Calu3 (cell line): ENCODE data around the gene ARHGAP42. TPM values are rescaled to one million over a fixed set of nuclear protein-coding genes. Genes with fewer than 3 reads are reported as not detected.
A peak's percentile ranks its signal among the peaks of the same experiment; 100 is the strongest.

ENCODE experiments used
- BruUV-seq: library from RNA; stranded (reverse); fragments of 400-500 nt; replicated peaks from 2 replicates; lab custom pipeline; 2021; lab: Mats Ljungman, UMichigan
- CTCF ChIA-PET: fragments of 300-600 bp; sonication (Branson Sonifier 250); formaldehyde crosslinking; loops from one replicate; lab custom pipeline; 2022; ENCODE audit warnings: antibody characterized with exemption; lab: Charles Lee
- DNase-seq: peaks from one replicate; pipeline ENCODE4 v3.0.0; 2022
- H3K27ac Mint-ChIP-seq: one replicate; pipeline ENCODE4 v1.8.0; 2022; ENCODE audit warnings: mixed read lengths; ENCODE audit not compliant: unreplicated experiment
- H3K27me3 Mint-ChIP-seq: one replicate; pipeline ENCODE4 v1.8.0; 2022; ENCODE audit warnings: mixed read lengths; ENCODE audit not compliant: unreplicated experiment
- H3K36me3 Mint-ChIP-seq: one replicate; pipeline ENCODE4 v1.8.0; 2022; ENCODE audit warnings: mild to moderate bottlenecking, moderate library complexity, mixed read lengths; ENCODE audit not compliant: insufficient read depth, unreplicated experiment
- H3K4me1 Mint-ChIP-seq: one replicate; pipeline ENCODE4 v1.8.0; 2022; ENCODE audit warnings: mild to moderate bottlenecking, low read depth, mixed read lengths; ENCODE audit not compliant: unreplicated experiment
- H3K4me3 Mint-ChIP-seq: one replicate; pipeline ENCODE4 v1.8.0; 2022; ENCODE audit warnings: mild to moderate bottlenecking, low read depth, moderate library complexity, mixed read lengths; ENCODE audit not compliant: unreplicated experiment
- H3K9me3 Mint-ChIP-seq: one replicate; pipeline ENCODE4 v1.8.0; 2022; ENCODE audit warnings: low read depth, mixed read lengths; ENCODE audit not compliant: unreplicated experiment
- intact Hi-C: fragments of 100-400 bp; cut with micrococcal nuclease; formaldehyde crosslinking; loops from one replicate; pipeline ENCODE4 v1.10.0; 2022; ENCODE audit not compliant: unreplicated experiment
- total RNA-seq: library from RNA; stranded (reverse); gene quantifications from 2 replicates; pipeline ENCODE4 v1.2.3, GENCODE V29; 2022
- TF ChIP-seq, protein P1 (sequence below): fragments of 200-600 bp; IDR thresholded peaks from one replicate; pipeline ENCODE4 v1.8.0; 2022; ENCODE audit warnings: antibody characterized with exemption; ENCODE audit not compliant: unreplicated experiment

The ARHGAP42 gene
- total RNA-seq, 1 experiment from 2014 or later = 10.3 TPM

DNA sequence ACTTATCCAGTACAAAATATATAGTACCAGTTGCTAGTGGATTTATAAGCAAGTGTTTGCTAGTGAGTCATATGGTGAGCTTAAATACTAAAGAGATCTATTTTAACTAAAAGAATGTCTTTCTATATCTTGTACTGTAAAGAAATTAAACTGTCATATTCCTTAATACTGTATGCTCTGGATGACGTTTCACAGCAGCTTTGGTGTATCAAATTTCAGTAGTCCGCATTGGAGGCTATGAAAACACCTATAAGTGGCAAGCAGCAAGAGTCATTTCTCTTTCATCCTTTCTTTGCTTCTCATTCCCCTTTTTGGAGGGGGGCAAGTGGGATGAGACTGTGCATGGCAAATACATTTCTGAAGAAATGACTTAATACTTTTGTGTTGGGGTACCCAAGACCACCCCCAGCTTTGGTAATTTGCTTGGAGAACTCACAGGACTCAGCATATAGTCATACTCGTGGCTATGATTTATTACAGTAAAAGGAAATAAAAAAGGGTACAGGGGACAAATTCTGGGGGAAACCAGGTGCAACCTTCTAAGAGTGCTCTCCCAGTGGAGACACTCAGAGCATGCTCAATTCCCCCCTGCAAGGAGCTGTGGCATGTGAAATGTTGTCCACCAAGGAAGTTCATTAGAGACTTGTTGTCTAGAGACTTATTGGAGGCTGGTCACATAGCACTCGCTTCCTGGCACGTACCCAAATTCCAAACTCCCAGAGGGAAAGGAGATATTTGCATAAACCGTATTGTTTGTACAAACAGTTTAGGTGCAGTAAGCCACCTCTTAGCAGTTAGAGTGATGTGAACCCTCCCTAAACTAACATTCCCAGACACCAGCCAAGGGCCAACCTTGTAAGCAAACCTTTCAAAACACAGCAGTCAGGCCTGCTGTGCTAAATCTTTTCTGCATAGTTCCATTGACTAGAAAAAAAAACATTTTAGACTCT lies 231.7 kb downstream of the ARHGAP42 start:
- CTCF ChIA-PET = no interaction called here
- no peaks in the 10 kb centered on the region for H3K9me3 Mint-ChIP-seq
- no peaks in the 10 kb centered on the region for H3K36me3 Mint-ChIP-seq
- no peaks in the 10 kb centered on the region for H3K27me3 Mint-ChIP-seq
- peak; percentile 24 for DNase-seq
- intact Hi-C loops = no loop called here
- H3K4me1 Mint-ChIP-seq = no peaks in the 10 kb centered on the region
- no peak overlapping the region for H3K4me3 Mint-ChIP-seq
- no peak overlapping the region for H3K27ac Mint-ChIP-seq
- BruUV-seq = no TSS peak
- TF ChIP-seq, protein P1, sequence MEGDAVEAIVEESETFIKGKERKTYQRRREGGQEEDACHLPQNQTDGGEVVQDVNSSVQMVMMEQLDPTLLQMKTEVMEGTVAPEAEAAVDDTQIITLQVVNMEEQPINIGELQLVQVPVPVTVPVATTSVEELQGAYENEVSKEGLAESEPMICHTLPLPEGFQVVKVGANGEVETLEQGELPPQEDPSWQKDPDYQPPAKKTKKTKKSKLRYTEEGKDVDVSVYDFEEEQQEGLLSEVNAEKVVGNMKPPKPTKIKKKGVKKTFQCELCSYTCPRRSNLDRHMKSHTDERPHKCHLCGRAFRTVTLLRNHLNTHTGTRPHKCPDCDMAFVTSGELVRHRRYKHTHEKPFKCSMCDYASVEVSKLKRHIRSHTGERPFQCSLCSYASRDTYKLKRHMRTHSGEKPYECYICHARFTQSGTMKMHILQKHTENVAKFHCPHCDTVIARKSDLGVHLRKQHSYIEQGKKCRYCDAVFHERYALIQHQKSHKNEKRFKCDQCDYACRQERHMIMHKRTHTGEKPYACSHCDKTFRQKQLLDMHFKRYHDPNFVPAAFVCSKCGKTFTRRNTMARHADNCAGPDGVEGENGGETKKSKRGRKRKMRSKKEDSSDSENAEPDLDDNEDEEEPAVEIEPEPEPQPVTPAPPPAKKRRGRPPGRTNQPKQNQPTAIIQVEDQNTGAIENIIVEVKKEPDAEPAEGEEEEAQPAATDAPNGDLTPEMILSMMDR = no peak

DNA sequence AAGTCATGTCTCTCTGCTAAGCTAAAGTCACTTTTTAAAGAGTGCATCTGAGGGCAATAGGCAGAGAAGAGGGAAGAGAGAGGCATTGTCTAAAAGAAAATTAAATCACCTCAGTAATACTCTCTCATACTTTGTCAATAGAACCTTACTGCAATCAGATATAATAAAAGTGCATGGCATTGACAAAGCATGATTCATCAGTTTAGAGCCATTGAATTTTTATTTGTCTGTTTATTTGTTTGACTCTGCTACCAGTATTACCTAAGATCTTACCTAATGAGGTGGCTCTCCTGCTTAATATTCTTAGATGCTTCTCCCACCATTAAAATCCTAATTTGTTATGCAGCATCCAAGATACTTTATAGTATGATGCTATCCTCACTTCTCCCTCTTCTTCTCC lies 233.5 kb downstream of the ARHGAP42 start:
- TF ChIP-seq, protein P1 = no peak
- intact Hi-C loops = no loop called here
- Mint-ChIP-seq H3K27me3 (no peaks in the 10 kb centered on the region), H3K27ac (no peak overlapping the region), H3K4me1 (no peaks in the 10 kb centered on the region), H3K9me3 (no peaks in the 10 kb centered on the region), H3K36me3 (no peaks in the 10 kb centered on the region), H3K4me3 (no peak overlapping the region)
- CTCF ChIA-PET = no interaction called here
- no peak for DNase-seq
- no TSS peak for BruUV-seq

DNA sequence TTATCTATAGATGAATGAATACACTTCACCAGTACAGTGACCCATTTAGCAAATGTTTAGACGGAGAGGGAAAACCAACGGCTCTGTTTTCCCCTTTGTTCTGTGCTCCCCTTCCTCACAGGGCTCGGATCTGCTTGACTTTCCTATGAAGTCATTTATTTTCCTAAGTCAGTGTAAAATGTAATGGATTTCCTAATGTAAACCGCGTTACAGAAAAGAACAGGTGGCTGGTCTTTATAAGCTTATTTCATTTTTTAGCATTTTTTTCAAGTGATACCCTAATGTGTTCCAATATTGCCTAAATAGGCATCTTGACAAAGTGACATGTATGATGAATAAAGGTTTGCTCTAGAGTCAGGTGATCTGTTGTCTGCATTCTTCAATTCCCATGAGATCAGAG lies 235.0 kb downstream of the ARHGAP42 start:
- H3K27ac Mint-ChIP-seq = no peak overlapping the region
- intact Hi-C loops = no loop called here
- no peaks in the 10 kb centered on the region for H3K27me3 Mint-ChIP-seq
- DNase-seq = no peak
- no peaks in the 10 kb centered on the region for H3K9me3 Mint-ChIP-seq
- BruUV-seq = no TSS peak
- no peak overlapping the region for H3K4me3 Mint-ChIP-seq
- no peaks in the 10 kb centered on the region for H3K4me1 Mint-ChIP-seq
- H3K36me3 Mint-ChIP-seq = no peaks in the 10 kb centered on the region
- TF ChIP-seq, protein P1 = no peak
- CTCF ChIA-PET = interaction anchor here (0.6 kb wide), 1 partner anchor 13 kb away, joined by 4 read pairs; no protein-coding TSS in a partner anchor

DNA sequence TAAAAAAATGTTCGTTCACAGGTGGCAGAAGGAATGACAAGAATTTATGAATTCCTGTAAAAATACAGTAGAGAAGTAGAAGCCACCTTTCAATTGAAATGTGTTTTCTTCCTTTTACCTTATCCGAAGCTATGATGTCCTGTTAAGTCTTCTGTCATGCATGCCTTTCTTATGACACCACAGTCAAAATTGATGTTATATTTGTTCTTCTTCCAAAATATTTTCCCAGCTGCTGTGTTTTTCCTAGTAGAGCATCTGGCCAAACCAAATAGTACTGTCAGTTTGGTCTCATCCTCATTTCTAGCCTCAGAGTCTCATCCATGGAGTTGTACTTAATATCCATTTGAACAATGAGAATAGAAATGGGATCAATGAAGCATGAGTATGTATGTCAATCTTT lies 236.5 kb downstream of the ARHGAP42 start:
- TF ChIP-seq, protein P1 = no peak
- Mint-ChIP-seq H3K4me3 (no peak overlapping the region), H3K27ac (no peak overlapping the region), H3K4me1 (no peaks in the 10 kb centered on the region), H3K36me3 (no peaks in the 10 kb centered on the region), H3K27me3 (no peaks in the 10 kb centered on the region), H3K9me3 (no peaks in the 10 kb centered on the region)
- intact Hi-C loops = no loop called here
- CTCF ChIA-PET = no interaction called here
- no peak for DNase-seq
- BruUV-seq = no TSS peak
